Activated CD8-positive, alpha-beta T cell treated with anti-CD3 and anti-CD28 coated beads, Interleukin-2, amount 10 ng/mL, durations not matched to agents 7 days and 5 days (primary cell): Measurements from ENCODE around the gene TIFAB. TPM values are rescaled to one million over a fixed set of nuclear protein-coding genes. Genes with fewer than 3 reads are reported as not detected.
A peak's percentile ranks its signal among the peaks of the same experiment; 100 is the strongest.

ENCODE experiments used
- ATAC-seq: fragments of 150-1000 bp; cut with Tn5 transposase; one replicate; pipeline ENCODE4 v1.10.0; 2021; ENCODE audit warnings: moderate library complexity
- CTCF ChIA-PET: fragments of 350-600 bp; sonication (Branson Sonifier 250); formaldehyde crosslinking; loops from one replicate; lab custom pipeline; 2021; ENCODE audit warnings: antibody characterized with exemption; lab: Charles Lee
- POLR2A ChIA-PET: fragments of 350-600 bp; sonication (Branson Sonifier 250); formaldehyde crosslinking; loops from one replicate; lab custom pipeline; 2021; ENCODE audit warnings: antibody characterized with exemption; lab: Charles Lee
- DNase-seq: peaks from one replicate; pipeline ENCODE4 v3.0.0-alpha.2; 2020
- H3K27ac Mint-ChIP-seq: one replicate; pipeline ENCODE4 v1.8.0; 2021; ENCODE audit warnings: mild to moderate bottlenecking, mixed read lengths
- H3K27me3 Mint-ChIP-seq: one replicate; pipeline ENCODE4 v1.8.0; 2021; ENCODE audit warnings: low read depth, mixed read lengths
- H3K36me3 Mint-ChIP-seq: one replicate; pipeline ENCODE4 v1.8.0; 2021; ENCODE audit warnings: low read depth, mixed read lengths
- H3K4me1 Mint-ChIP-seq: one replicate; pipeline ENCODE4 v1.8.0; 2021; ENCODE audit warnings: low read depth, mixed read lengths
- H3K4me3 Mint-ChIP-seq: one replicate; pipeline ENCODE4 v1.8.0; 2021; ENCODE audit warnings: mild to moderate bottlenecking, mixed read lengths
- H3K9me3 Mint-ChIP-seq: one replicate; pipeline ENCODE4 v1.8.0; 2022; ENCODE audit warnings: mixed read lengths; ENCODE audit not compliant: insufficient read depth
- total RNA-seq, 2 experiments: library from RNA; stranded (reverse); gene quantifications; one replicate each; pipeline ENCODE4 v1.2.3, GENCODE V29; 2021

Gene TIFAB
- total RNA-seq, 2 experiments from 2014 or later = not detected

DNA sequence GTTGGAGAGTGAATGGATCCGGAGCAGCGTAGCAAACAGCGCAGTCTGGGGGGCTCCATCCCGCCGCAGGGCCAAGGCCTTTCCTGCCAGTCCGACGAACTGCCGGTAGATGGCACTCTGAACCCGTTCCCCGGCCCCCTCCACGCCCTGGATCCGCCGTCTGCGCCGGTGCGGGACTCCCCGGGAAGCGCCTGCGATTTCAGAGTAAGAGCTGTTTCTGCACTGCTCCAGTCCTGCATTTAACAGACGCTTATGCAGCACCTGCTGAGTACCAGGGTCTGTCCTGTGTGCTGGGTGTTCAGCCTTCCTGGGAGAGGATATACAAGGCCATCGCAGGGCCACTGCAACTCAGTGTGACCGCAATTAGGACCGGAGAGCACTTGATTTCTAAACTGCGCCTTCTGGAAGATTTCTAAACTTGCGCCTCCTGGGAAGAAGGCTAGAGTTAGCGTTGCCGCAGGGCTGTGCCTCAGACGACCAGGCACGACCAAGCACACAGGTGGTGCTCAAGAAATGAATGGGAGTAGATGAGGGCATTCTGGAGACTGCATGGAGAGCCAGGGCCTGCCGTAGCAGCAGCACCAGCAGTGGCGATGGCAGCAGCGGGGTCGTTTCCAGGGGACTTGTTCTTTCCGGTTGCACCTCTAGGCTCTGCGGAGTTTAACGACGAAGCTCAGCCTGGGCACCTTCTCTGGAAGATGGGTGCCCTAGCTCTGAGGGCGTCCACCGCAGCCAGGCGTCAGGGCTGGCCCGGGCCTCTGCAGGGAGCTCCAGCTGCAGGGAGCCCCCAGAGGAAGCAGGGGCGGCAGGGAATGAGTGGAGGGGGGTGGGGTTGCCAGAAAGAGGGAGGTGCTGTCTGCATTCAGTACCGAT is 14.3 kb upstream of the TIFAB start:
- CTCF ChIA-PET = interaction anchor here (0.7 to 14.2 kb wide), 20 partner anchors 9 to 364 kb away, joined by 3 to 553 read pairs (median 5); no protein-coding TSS in a partner anchor
- ATAC-seq (peak; percentile 86), DNase-seq (peak; percentile 78)
- no peak overlapping the region for H3K4me3 Mint-ChIP-seq
- H3K27ac Mint-ChIP-seq = no peak overlapping the region
- no peaks in the 10 kb centered on the region for H3K36me3 Mint-ChIP-seq
- H3K4me1 Mint-ChIP-seq = peaks cover 5% of the 10 kb centered on the region
- H3K9me3 Mint-ChIP-seq = no peaks in the 10 kb centered on the region
- POLR2A ChIA-PET = no interaction called here
- peaks cover 46% of the 10 kb centered on the region for H3K27me3 Mint-ChIP-seq

DNA sequence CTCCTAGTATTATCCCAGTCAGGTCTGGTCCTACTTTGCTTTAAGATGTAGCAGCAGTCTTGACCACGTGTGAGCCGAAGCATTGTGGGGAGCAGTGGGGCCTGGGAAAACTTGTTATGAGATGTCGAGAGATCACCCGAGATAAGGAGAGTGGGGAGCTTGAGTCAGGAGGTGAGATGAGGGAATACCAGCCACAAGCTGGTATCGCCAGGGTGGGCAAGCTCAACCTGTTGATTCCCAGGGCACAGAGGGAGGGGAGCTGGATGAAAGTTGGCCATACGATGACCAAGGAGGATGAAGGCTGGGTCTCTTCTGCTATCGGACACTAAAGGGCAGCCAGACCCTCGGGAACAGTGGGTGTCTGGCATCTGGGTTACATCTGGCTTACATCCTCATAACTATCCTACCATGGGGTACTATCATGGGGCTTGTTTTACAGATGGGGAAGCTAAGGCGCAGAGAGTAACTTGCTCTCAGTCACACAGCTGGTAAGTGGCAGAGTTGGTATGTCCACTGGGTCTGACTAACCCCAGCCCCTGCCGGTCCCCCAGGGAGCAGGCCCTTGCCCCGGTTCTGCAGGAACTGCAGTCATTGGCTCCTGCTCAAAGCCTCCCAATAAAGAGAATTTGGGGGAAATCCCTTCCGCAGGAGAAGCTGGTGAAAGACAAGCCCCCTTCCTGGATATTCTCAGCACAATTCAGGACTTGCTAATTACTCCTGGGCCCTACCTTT is 13.4 kb upstream of the TIFAB start:
- ChIA-PET CTCF (interaction anchor here (0.8 to 14.2 kb wide), 16 partner anchors 8 to 365 kb away, joined by 3 to 553 read pairs (median 5); no protein-coding TSS in a partner anchor), POLR2A (no interaction called here)
- H3K27me3 Mint-ChIP-seq = peaks cover 46% of the 10 kb centered on the region

DNA sequence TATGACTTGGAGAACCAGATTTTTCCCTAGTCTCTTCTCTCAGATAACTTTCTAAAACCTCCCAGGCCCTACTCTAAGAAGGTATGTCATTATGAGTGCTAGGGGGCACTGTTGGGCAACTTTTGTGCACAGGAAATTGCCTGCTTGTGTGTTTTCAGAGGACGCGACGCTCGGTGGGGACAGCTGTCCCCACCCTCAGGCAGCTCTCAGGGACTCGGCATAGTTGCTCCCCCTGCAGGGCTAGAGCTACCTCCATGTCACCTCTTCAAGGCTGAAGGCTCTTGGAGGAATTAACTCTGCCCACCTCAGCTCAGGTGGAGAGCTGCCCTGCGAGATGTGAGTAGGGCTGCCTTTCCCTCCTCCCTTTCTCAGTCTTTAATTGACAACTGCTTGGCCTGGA is 10.2 kb upstream of the TIFAB start:
- Mint-ChIP-seq H3K27me3 (peaks cover 30% of the 10 kb centered on the region), H3K4me1 (peaks cover 5% of the 10 kb centered on the region), H3K9me3 (no peaks in the 10 kb centered on the region), H3K36me3 (no peaks in the 10 kb centered on the region), H3K27ac (no peak overlapping the region), H3K4me3 (no peak overlapping the region)
- DNase-seq (peak; percentile 82), ATAC-seq (peak; percentile 83)
- ChIA-PET POLR2A (no interaction called here), CTCF (interaction anchor here (0.7 to 14.2 kb wide), 18 partner anchors 12 to 549 kb away, joined by 3 to 553 read pairs (median 4); partner anchors contain the start of gene DCANP1)

More for the DNA sequence above, 13.4 kb upstream of the TIFAB start:
- no peaks in the 10 kb centered on the region for H3K36me3 Mint-ChIP-seq
- no peak overlapping the region for H3K4me3 Mint-ChIP-seq
- no peak for DNase-seq
- H3K27ac Mint-ChIP-seq = no peak overlapping the region
- ATAC-seq = no peak
- no peaks in the 10 kb centered on the region for H3K9me3 Mint-ChIP-seq
- peaks cover 5% of the 10 kb centered on the region for H3K4me1 Mint-ChIP-seq

DNA sequence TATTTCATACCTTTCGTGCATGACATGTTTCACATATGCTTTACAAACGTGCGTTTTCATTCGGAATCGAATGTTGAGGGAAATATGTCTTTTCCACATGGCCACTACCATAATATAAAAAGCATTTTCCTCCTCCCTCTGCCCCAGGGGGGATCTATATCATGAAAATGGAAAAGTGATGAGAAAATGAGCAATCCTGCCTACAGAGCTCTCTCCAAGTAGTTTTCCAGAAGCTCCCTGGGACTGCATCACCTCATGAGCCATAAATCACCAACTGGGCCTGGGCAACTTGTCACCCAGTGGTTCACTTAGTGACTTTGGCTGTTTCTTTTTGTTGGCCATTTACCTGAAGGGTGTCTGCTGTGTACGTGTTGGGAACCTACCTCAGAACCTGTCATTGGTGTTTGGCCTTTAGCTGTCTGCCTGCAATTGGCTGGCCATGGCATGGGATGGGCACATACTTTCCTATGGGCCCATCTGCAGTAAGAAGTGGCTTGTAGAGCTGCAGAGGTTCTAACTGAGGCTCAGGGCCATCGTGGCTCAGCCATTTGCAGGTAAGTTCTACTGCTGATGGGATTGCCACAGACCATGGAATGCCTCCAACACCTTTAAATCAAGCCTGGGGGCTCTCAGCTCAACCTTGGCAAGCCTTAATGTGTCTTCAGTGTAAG is 9.5 kb upstream of the TIFAB start:
- H3K36me3 Mint-ChIP-seq = no peaks in the 10 kb centered on the region
- no peak overlapping the region for H3K4me3 Mint-ChIP-seq
- ChIA-PET CTCF (interaction anchor here (0.8 to 14.2 kb wide), 15 partner anchors 8 to 369 kb away, joined by 3 to 553 read pairs (median 4); no protein-coding TSS in a partner anchor), POLR2A (no interaction called here)
- no peak for DNase-seq
- ATAC-seq = no peak
- peaks cover 5% of the 10 kb centered on the region for H3K4me1 Mint-ChIP-seq
- H3K9me3 Mint-ChIP-seq = no peaks in the 10 kb centered on the region
- peaks cover 33% of the 10 kb centered on the region for H3K27me3 Mint-ChIP-seq
- H3K27ac Mint-ChIP-seq = no peak overlapping the region

DNA sequence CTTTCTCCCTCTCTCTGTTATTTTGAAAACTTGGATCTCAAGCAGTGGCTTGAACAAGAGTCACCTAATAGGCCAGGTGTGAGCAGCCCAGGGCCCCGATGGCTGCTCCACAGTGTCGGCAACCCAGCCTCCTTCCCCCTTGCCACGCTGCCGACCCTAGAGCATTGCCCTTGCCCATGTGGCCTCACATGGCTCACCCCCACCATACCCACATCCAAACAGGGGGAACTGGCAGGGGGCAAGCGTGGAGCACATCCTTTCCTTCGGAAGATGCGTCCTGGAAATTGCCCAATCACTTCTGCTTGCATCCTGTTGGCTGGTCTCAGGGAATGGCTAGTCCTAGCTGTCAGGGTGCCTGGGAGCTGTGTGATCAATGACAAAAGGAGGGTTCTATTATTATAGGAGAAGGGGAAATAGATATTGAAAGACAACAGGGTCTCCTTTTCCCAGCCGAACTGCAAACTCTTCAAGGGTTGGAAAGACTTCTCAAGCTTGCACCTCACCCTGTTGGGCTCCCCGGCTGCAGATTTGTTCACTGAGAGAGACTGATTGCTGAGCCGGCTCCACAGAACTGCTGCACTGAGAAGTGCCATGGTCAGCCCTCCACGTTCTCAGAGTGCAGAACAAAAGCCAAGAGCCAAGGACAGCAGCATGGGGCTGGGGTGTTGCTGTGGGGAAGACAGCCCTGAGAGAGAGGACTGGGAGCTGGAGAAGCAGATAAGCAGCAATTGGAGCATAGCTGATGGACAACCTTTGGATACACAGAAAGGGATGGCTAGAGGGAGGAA is 8.3 kb upstream of the TIFAB start:
- Mint-ChIP-seq H3K36me3 (no peaks in the 10 kb centered on the region), H3K27ac (no peak overlapping the region), H3K4me3 (no peak overlapping the region), H3K27me3 (peaks cover 30% of the 10 kb centered on the region), H3K4me1 (no peaks in the 10 kb centered on the region), H3K9me3 (no peaks in the 10 kb centered on the region)
- DNase-seq (no peak), ATAC-seq (no peak)
- ChIA-PET CTCF (interaction anchor here (0.7 to 14.2 kb wide), 5 partner anchors 8 to 98 kb away, joined by 3 to 553 read pairs (median 3); partner anchors contain the start of gene TIFAB), POLR2A (no interaction called here)

DNA sequence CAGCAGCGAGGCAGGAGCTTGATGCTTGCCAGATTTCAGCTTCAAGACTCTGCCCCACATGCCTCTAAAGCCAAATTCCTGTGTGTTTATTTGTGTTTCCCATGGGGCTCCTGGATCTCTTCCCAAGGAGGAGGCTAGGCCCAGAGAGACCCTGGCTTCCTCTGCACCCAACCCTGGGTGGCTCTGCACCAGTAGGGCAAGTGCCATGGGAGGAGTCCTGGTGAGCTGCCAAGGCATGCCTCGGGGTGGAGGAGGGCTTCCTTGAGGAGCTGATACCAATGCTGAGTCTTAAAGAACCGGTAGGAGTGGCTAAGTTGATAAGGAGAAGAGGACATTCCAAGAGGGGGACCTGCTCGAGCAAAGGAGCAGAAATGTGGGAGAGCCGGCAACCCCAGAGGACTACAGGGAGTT is 6.8 kb upstream of the TIFAB start:
- POLR2A ChIA-PET = no interaction called here
- DNase-seq (no peak), ATAC-seq (no peak)
- Mint-ChIP-seq H3K27me3 (peaks cover 25% of the 10 kb centered on the region), H3K4me3 (no peak overlapping the region), H3K27ac (no peak overlapping the region), H3K9me3 (no peaks in the 10 kb centered on the region), H3K36me3 (no peaks in the 10 kb centered on the region), H3K4me1 (no peaks in the 10 kb centered on the region)
- CTCF ChIA-PET = interaction anchor here (0.6 to 14.2 kb wide), 5 partner anchors 11 to 99 kb away, joined by 3 to 553 read pairs (median 13); partner anchors contain the start of gene DCANP1

DNA sequence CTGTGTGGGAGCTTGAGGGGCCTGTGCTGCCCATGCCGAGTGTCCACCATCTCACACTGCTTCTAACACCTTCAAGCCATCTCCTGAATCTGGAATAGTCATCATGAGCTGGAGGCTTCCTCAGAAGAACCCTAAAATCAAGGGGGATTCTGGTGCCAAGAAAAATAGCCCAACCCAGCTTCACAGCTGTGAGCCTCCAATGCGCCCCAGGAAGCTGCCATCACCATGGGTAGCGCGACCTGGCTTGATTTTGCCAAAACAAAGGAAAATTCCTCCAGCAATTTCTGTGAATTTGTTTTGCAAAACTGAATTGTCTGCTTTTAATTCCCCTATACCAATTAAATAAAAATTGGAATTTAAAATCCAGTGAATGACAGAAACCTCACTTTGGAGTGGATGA is 6.2 kb upstream of the TIFAB start:
- no peaks in the 10 kb centered on the region for H3K9me3 Mint-ChIP-seq
- no peak for ATAC-seq
- H3K27ac Mint-ChIP-seq = no peak overlapping the region
- CTCF ChIA-PET = interaction anchor here (0.6 to 14.2 kb wide), 9 partner anchors 8 to 100 kb away, joined by 3 to 553 read pairs (median 10); partner anchors contain the start of gene DCANP1
- POLR2A ChIA-PET = no interaction called here
- H3K4me1 Mint-ChIP-seq = no peaks in the 10 kb centered on the region
- no peaks in the 10 kb centered on the region for H3K36me3 Mint-ChIP-seq
- no peak for DNase-seq
- no peak overlapping the region for H3K4me3 Mint-ChIP-seq
- H3K27me3 Mint-ChIP-seq = peaks cover 20% of the 10 kb centered on the region

DNA sequence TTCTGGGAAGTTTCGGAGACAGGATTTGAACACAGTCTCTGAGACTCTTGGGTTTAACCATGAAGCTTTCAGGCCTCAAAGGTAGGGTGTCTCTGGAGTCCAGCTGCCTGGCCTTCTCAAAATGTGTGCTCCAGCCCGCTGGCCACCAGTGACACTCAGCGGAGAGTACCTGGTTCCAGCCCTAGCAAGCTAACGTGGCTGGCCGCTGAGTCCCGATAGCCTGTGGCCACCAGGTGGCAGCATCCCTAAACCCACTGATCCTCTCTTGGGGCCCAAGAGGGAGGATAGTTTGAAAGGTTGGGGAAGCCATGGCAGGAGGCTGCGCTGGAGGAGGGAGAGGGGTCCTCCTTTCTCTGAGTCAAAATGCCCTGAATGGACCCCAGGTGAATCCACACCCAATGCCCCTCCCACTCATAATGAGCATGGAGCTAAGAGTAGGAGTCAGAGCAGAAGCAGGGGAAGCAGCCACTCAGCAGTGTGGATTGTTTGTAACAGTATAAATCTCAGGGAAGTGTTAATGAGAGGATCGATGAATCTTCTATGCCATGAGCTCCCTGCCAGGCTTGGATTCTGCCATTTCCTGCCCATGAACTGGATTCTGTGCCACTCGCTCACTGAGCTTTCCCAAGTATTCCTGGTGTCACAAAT is 5.4 kb upstream of the TIFAB start:
- no peak overlapping the region for H3K4me3 Mint-ChIP-seq
- no peaks in the 10 kb centered on the region for H3K4me1 Mint-ChIP-seq
- H3K9me3 Mint-ChIP-seq = no peaks in the 10 kb centered on the region
- ChIA-PET POLR2A (no interaction called here), CTCF (interaction anchor here (0.6 to 14.2 kb wide), 20 partner anchors 9 to 379 kb away, joined by 3 to 553 read pairs (median 4); partner anchors contain the start of gene DCANP1)
- no peak overlapping the region for H3K27ac Mint-ChIP-seq
- H3K27me3 Mint-ChIP-seq = peaks cover 24% of the 10 kb centered on the region
- DNase-seq (peak; percentile 77), ATAC-seq (peak; percentile 75)
- H3K36me3 Mint-ChIP-seq = no peaks in the 10 kb centered on the region

DNA sequence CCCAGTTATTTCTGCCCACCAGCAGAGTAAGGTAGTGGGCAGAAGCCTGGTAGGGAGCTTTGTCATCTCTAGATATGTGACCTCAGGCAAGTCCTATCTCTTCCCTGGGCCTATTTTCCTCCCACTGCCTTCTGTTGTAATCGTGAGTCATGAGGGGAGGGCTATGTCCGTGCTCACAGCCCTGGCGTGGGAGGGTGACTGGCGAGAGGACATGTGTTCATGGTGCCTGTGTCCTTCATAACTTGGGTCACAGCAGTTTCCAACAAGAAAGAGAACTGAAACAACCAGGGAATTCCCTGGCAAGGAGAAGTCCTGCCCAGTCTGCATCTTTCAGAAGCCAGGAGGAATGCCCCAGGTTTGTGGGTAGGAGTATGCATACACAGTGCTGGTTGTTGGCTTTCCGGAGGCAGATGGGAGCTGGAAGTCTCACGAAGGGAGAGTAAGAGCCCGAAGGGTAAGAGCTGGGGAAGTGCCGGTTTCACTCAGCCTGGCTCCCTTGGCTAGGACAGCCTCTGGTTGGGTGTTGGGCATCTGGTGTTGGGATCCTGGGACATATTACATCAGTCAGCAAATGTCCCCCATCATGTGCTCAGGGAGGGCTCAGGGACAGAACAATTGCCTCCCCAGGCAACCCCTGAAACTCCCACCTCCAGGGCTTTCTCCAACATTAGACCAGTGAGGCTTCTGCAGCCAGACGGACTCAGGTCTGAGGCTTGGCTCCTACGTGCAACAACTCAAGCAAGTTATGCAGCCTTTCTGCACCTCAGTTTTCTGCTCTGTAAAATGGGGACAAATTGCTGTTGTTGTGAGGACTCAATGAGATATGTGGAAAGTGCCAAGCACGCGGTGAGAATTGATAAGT is 4.3 kb upstream of the TIFAB start:
- Mint-ChIP-seq H3K4me3 (no peak overlapping the region), H3K9me3 (no peaks in the 10 kb centered on the region), H3K27ac (no peak overlapping the region), H3K27me3 (peaks cover 24% of the 10 kb centered on the region), H3K4me1 (no peaks in the 10 kb centered on the region), H3K36me3 (no peaks in the 10 kb centered on the region)
- ChIA-PET POLR2A (no interaction called here), CTCF (interaction anchor here (0.9 to 14.2 kb wide), 10 partner anchors 10 to 121 kb away, joined by 3 to 553 read pairs (median 6); no protein-coding TSS in a partner anchor)
- ATAC-seq (no peak), DNase-seq (no peak)

DNA sequence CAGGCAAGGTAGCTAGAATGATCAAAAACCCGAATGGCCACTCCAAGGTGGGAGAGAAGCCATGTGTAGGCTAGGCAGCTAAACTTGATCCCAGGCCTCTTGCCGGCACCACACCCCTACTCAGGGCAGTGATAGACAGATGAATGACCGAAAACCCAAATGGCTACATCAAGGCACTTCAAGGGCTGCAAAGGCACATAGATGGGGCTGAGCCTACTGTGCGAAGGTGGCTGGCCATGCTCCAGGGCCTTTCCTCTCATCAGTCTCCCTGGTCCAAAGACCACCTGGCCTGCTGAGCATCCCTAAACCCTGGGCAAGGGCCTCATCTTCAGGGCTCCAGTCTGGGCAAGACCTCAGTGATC is 3.7 kb upstream of the TIFAB start:
- CTCF ChIA-PET = interaction anchor here (1.5 to 14.2 kb wide), 2 partner anchors 30 to 102 kb away, joined by 5 to 553 read pairs; no protein-coding TSS in a partner anchor
- no peak overlapping the region for H3K4me3 Mint-ChIP-seq

More for the DNA sequence above, 3.7 kb upstream of the TIFAB start:
- H3K9me3 Mint-ChIP-seq = no peaks in the 10 kb centered on the region
- no peaks in the 10 kb centered on the region for H3K36me3 Mint-ChIP-seq
- H3K4me1 Mint-ChIP-seq = no peaks in the 10 kb centered on the region
- peaks cover 22% of the 10 kb centered on the region for H3K27me3 Mint-ChIP-seq
- POLR2A ChIA-PET = no interaction called here
- DNase-seq = no peak
- H3K27ac Mint-ChIP-seq = no peak overlapping the region
- no peak for ATAC-seq
